Upper lobe of left lung (tissue), 4 donors: Measurements from ENCODE around the gene HCN3.

Experiments used
- CTCF ChIP-seq, 6 experiments: fragments of 450-650 bp in 4 of 6; fragments of 200-600 bp in 2 of 6; sonication (generic) in 2 of 6; IDR thresholded peaks; one replicate each; pipeline ENCODE4 v1.5.1; 2016 to 2019; ENCODE audit warnings: antibody characterized with exemption in 6 of 6
- EP300 ChIP-seq, 4 donors: sonication (generic); formaldehyde crosslinking; IDR thresholded peaks; one replicate each; pipeline ENCODE4 v1.5.1; 2017; ENCODE audit warnings: antibody characterized with exemption in 4 of 4, control low read depth in 2 of 4
- POLR2A ChIP-seq, 4 donors: fragments of 450-650 bp; IDR thresholded peaks; one replicate each; pipeline ENCODE4 v1.5.1; 2016 to 2017; ENCODE audit warnings: antibody characterized with exemption in 4 of 4, mild to moderate bottlenecking in 2 of 4
- POLR2AphosphoS5 ChIP-seq, 2 donors: sonication (generic); formaldehyde crosslinking; IDR thresholded peaks; one replicate each; pipeline ENCODE4 v1.5.1; 2017; ENCODE audit warnings: antibody characterized with exemption in 2 of 2

GRCh38 chr1:155295942-155296267 lies 18.6 kb downstream of the HCN3 start:
- TF ChIP-seq EP300 (IDR thresholded peaks at IDR 0.05) (no peak), CTCF (IDR thresholded peaks at IDR 0.05) (no peak), POLR2A (IDR thresholded peaks at IDR 0.05) (no peak), POLR2AphosphoS5 (IDR thresholded peaks at IDR 0.05) (no peak)
